ENCODE data around the gene UQCRQ.

DNA sequence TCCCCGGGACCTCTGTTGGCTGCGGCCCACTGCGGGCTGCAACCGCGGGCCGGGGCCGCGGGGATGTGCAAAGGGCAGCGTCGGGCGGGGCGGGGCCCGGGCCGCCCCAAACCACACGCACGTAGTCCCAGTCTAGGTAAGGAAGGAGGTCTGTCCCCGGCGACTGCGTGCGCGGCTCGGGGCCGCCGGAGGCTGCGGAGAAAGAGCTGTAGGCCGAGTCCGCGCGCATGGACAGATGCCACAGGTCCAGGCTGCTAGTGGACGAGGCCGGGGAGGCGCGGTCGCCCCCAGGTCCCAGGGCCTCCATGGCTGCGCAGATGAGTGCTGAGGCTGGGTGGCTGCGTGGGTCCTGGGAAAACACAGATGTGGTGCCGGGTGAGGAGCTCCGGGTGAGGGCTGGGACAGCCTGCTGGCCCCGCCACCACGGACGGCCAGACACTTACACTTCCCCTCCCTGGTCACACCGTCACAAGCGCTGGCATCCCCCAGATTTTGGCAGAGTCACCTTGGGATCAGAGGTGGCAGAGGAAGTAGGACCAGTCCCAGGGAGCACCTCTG lies 40.5 kb upstream of the UQCRQ start:
- TF ChIP-seq POLR2AphosphoS5 (IDR thresholded peaks at IDR 0.05), result no peak
- TF ChIP-seq, protein P1, sequence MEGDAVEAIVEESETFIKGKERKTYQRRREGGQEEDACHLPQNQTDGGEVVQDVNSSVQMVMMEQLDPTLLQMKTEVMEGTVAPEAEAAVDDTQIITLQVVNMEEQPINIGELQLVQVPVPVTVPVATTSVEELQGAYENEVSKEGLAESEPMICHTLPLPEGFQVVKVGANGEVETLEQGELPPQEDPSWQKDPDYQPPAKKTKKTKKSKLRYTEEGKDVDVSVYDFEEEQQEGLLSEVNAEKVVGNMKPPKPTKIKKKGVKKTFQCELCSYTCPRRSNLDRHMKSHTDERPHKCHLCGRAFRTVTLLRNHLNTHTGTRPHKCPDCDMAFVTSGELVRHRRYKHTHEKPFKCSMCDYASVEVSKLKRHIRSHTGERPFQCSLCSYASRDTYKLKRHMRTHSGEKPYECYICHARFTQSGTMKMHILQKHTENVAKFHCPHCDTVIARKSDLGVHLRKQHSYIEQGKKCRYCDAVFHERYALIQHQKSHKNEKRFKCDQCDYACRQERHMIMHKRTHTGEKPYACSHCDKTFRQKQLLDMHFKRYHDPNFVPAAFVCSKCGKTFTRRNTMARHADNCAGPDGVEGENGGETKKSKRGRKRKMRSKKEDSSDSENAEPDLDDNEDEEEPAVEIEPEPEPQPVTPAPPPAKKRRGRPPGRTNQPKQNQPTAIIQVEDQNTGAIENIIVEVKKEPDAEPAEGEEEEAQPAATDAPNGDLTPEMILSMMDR (IDR thresholded peaks at IDR 0.05), result no peak
